GM18951 (cell line): Measurements from ENCODE around the gene TLR4.

ENCODE experiments used
- POLR2A ChIP-seq: IDR thresholded peaks from 4 replicates; pipeline ENCODE4 v1.6.1; 2011; ENCODE audit warnings: mild to moderate bottlenecking; ENCODE audit not compliant: insufficient read length, insufficient read depth; ENCODE audit errors: extremely low read depth
- in situ Hi-C: fragments of 300-500 bp; cut with MboI; formaldehyde crosslinking; loops from one replicate; pipeline ENCODE4 v1.12.0; 2022; ENCODE audit warnings: low sequenced_read_pairs, mixed read lengths, inconsistent platforms; ENCODE audit not compliant: unreplicated experiment

The TLR4 gene

DNA sequence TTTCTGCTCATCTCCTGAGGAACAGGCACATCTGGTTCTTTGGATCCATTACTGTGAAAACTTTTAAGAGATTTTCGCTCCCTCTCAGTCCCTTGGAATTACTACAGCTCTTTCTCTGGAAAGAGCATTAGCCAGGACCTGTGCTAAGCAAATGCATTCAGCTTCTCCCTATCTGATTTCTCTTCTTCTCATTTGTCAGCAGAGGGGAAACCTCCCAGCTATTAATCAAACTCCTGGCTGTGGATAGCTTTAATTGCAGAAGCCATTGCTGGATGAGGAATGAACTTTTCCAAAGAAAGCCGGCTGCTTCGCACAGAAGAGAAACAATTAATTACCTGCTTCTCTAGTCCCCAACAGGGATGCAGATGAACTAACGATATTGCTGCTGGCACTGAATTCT is 37.9 kb downstream of the TLR4 start:
- in situ Hi-C loops = no loop called here
- no peak for TF ChIP-seq POLR2A

DNA sequence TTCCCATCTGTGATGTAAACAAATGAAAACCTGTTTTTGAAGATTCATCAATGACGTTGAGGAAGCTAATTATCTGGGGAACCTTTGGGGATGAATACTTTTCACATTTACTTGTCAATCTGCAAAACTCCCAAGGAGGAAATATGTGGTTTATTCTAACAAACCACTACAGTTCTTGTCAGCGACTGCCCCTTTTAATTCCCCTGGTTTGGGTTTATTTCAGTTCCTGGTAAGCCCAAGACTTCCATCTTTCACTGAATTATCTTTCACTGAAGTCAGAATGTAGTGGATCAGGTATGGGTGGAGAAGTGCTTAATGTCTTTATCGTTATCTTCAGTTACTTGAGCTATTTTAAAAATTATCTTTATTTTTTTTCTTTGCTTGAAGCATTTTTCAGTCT is 40.2 kb downstream of the TLR4 start:
- no peak for TF ChIP-seq POLR2A
- in situ Hi-C loops = no loop called here

DNA sequence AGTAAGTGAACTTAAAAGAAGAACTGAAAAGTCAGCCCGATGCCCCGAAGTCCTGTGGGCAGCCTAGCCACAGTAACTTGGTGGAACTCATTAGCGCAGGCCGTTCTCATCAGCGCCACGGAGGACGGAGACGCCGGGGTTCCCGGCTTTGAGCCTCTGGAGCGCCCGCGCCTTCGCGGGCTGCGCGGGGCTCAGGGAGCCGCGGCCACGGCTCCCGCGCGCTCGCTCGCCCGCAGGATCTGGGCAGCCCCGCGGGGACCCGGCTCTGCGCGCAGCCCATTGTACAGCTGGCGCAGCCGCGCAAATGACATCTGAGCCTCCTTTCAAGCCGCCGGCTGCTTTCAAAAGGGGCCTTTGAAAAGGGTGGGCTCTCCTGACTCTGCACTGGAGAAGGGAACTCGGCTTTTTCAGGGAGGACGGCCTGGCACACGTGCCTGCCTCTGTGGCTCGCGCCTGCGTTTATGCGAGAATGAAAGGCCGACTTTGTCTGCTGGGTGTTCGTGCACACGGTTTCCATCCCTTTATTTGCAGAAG is 40.7 kb downstream of the TLR4 start:
- in situ Hi-C loops = no loop called here
- no peak for TF ChIP-seq POLR2A

DNA sequence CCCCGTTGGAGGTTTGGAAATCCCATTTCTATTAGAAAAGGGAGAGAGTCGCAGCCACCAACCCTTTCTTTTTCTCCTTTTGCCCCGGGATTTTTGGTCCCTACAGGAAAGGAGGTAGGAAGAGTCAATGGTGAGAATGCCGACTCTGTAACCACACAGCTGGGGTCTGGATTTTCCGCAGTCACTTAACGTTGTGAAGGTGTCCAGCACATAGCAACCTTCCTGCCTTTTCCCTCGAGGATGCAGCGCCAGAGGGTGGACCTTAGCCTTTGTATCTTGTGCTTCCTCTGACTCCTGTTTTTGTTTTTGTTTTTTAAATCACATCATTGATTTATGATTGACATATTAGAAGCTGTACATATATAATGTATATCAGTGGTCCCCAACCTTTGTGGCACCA is 41.4 kb downstream of the TLR4 start:
- TF ChIP-seq POLR2A = no peak
- in situ Hi-C loops = no loop called here

DNA sequence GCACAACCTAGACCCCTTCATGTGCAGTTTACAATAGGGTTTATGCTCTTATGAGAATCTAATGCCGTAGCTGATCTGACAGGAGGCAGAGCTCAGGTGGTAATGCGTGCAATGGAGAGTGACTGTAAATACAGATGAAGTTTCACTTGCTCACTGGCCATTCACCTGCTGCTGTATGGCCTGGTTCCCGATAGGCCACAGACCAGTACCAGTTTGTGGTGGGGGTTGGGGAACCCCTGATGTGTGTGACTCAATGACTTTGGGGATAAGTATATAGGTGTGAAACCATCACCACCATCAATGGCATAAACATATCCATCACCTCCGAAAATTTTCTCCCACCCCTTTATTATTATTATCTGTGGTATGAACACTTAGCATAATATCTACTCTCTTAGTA is 42.1 kb downstream of the TLR4 start:
- in situ Hi-C loops = no loop called here
- TF ChIP-seq POLR2A = no peak

DNA sequence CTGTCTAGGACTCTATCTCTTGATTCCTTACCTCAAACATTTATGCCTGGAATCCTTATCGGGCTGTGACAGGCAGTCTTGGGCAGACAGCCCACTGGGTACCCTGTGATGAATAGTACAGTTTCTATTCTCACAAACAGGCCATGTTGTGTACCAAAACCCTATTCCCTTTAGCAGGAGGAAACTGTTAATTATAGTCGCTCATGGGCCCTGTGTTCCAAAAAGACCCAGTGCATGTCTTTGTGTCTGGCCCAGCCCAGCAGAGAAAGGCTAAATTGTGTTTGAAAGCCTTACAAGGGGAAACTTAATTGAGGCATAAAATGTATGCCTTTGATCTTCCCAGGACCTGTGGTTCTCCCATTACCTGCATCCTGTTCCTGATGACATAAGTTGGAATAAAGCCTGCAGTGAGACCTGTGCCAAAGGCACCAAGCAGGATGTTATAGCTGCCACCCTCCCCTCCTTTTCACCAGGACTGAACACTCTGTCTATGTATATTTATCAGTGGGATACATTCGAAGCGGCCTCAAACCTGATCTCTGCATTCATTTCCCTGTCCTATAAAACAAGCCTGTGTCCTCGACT is 43.3 kb downstream of the TLR4 start:
- TF ChIP-seq POLR2A = no peak
- in situ Hi-C loops = no loop called here

DNA sequence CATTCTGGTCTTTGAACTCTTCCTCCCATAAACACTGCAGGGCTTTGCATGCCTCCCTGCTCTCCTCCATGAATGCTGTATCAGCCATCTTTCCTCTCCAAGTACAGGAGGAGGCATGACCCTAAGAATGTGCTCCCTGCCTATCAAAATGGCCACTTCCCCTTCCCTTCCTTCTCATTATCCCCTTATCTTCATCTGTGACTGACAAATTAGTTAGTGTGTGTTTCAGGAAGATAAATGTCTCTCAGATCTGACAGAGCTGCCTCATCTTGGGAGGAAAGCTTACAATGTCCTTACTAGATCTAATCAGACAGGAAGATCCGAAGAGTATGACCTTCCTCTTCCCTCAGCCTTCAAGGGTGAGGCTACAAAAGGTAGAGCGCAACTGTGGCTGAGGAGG is 46.2 kb downstream of the TLR4 start:
- TF ChIP-seq POLR2A = no peak

DNA sequence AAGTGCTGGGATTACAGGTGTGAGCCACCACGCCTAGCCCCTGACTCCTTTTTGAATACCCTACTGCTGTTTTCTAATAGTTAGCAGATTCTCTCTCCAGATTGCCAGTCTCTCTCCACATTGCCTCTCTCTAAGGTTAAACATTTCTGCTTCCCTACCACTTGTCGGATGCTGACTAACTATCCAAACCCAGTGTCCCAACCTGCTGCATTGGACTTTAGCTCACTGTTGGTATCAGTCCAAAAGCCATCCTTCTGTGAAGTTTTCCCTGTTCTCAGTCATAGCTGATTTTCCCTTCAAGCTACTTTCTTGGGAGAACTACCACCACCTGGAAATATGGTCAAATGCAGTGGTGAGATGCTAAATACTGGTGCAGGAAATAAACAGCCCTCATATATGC is 48.7 kb downstream of the TLR4 start:
- in situ Hi-C loops = no loop called here
- no peak for TF ChIP-seq POLR2A

More for the DNA sequence above, 46.2 kb downstream of the TLR4 start:
- in situ Hi-C loops = no loop called here

DNA sequence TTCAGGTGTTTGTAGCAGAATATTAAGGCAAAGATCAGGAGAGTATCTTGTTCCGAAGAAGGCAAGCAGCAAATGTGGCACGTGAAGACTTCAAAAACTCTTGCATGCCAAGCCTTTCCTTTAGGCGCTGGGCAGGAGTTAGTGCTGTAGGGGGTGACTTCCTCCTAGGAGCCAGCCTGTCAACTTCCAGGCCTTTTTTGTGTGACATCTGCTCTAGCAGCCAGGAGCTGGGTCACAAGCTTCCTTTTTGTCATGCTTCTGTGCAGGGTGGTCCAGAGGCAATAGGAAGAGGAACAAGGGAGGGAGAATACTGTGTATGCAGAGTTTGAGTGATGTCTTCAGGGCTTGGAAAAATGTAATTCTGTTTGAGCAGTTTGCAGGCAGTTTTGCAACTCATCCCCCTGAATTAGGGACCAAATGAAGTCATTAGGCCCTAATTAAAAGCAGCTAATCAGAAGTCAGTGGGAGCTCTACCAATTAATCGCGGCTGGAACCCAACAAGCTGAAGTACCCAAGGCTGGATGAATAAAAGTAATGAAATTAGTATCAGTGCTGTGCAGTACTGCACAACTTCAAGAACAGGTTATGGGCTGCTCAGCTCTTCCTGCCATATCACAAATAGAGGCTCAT is 53.5 kb downstream of the TLR4 start:
- in situ Hi-C loops = no loop called here
- TF ChIP-seq POLR2A = no peak

DNA sequence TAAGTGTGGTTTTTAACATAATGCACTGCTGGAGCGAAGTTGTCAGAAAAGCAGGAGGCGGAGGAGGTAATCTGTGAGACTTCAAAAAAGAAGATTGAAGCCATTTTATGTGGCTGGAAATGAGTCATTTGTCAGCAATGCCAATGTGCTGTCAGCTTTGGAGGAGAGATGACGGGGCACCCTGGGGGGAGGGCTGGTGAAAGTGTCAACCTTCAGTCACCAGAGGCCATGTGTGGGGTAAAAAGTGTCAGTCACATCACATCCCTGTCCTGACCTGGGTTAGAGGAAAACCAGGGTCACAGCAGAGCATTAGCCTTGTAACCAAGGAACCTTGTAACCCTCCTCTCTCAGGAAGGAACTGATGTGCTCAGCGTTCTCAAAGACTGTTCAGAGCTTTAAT is 59.1 kb downstream of the TLR4 start:
- in situ Hi-C loops = no loop called here
- no peak for TF ChIP-seq POLR2A

DNA sequence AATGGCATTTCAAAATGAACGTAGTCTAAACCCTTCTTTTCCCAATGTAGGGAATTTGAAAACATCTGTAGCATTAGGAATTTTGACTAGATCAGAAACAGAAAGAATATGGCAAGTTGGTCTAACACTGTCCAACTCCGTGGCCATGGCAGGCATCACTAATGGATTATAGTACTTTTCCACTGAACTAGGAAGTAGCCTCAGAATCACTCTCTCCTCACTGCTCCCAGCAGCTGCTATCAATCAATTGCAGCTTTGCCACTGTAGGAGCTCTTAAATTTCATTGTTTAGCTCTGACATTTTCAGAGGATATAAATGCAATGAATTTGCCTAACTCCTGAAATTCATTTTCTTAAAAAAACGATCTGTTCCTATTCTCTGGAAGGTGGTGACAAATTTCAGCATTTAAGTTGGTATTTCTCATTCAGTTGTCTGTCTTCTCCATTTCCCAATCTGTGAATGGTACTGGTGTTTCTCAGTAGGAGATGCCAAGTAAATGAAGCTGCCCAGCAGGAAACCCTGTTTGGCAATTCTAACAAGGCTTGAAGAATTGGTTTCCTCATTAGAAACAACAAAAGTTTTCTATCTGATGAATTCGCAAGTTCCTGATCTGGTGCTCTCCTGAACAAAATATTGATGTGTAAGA is 64.7 kb downstream of the TLR4 start:
- in situ Hi-C loops = no loop called here
- TF ChIP-seq POLR2A = no peak

DNA sequence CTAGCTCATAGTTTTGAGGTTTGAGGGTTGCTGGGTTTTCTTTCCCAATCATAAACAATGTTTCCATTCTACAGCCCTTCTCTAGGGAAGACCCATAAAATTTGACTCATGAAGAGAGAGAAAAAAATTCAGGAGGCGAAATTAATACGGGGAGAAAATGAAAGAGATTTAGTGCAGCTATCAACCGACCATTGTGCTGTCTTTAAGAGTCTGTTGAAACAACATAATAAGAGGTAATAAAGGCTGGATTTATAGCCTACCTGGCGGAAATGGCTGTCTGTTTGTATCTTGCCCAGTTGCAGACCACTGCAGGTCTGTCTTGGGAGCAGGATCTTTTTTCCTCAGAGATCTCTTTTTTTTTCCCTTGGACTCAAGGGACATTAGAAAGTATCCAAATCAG is 66.9 kb downstream of the TLR4 start:
- TF ChIP-seq POLR2A = no peak
- in situ Hi-C loops = no loop called here

DNA sequence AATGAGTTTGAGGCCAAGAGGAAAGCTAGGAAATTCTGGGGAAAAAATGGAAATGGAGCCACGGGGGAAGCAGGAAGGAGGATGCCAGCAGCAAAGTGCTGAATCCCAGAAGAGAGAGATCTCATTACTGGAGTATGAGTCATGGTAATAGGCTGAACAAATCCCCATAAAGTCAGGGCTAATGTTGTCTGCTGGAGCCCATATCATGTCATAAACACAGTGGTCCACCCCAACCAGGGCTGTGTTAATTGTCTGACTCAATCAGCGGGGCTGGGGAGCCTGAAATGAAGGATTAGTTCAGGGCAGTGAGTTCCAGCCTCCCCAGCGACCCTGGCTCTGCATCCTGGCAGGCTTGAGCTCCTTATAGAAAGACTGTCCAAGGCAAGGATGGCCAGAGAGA is 68.8 kb downstream of the TLR4 start:
- in situ Hi-C loops = no loop called here

More for the DNA sequence above, 68.8 kb downstream of the TLR4 start:
- no peak for TF ChIP-seq POLR2A
